GM12875 (cell line): Measurements from ENCODE around the gene WNT11.
"Not testable (repeated sequence)": the region's sequence is repeated elsewhere in the genome, so short reads cannot be mapped to it uniquely, and the experiment has no call there.

ENCODE experiments used
- H3K4me3 ChIP-seq: one replicate; pipeline ENCODE4 v1.5.1; 2011; ENCODE audit warnings: low read depth, low read length, control low read depth
- CTCF ChIP-seq: IDR thresholded peaks from 2 replicates; pipeline ENCODE4 v1.5.1; 2011; ENCODE audit warnings: low read depth, mild to moderate bottlenecking, control low read depth, inconsistent platforms, low read length, moderate library complexity, borderline replicate concordance; ENCODE audit not compliant: insufficient read depth

Gene WNT11

GRCh38 chr11:76203131-76203925, 3.0 kb downstream of the WNT11 start:
- H3K4me3 ChIP-seq, result no peak overlapping the region
- TF ChIP-seq CTCF, result no peak

- no peak for TF ChIP-seq CTCF
- no peak overlapping the region for H3K4me3 ChIP-seq
Observed at GRCh38 chr11:76201672-76202412, 4.5 kb downstream of the WNT11 start.

GRCh38 chr11:76201056-76201455, 5.2 kb downstream of the WNT11 start:
- TF ChIP-seq CTCF, result no peak
- no peak overlapping the region for H3K4me3 ChIP-seq

- no peak overlapping the region for H3K4me3 ChIP-seq
- TF ChIP-seq CTCF, result no peak
Observed at GRCh38 chr11:76200006-76200940, 6.0 kb downstream of the WNT11 start.

GRCh38 chr11:76198691-76199090, 7.6 kb downstream of the WNT11 start:
- not testable (repeated sequence) for H3K4me3 ChIP-seq

- H3K4me3 ChIP-seq, result no peak overlapping the region
- TF ChIP-seq CTCF, result no peak
Observed at GRCh38 chr11:76197941-76198640, 8.2 kb downstream of the WNT11 start.

GRCh38 chr11:76197332-76197731, 9.0 kb downstream of the WNT11 start:
- no peak overlapping the region for H3K4me3 ChIP-seq
- TF ChIP-seq CTCF, result no peak
